GM12801 (cell line): ENCODE data around the gene CACNA2D3.

Source experiments
- CTCF ChIP-seq: IDR thresholded peaks from one replicate; pipeline ENCODE4 v1.5.1; 2011; ENCODE audit warnings: control low read depth; ENCODE audit not compliant: insufficient read length; ENCODE audit errors: extremely low read depth

Gene CACNA2D3

GRCh38 chr3:54344601-54345231 lies 222.4 kb downstream of the CACNA2D3 start:
- TF ChIP-seq CTCF, result no peak

DNA sequence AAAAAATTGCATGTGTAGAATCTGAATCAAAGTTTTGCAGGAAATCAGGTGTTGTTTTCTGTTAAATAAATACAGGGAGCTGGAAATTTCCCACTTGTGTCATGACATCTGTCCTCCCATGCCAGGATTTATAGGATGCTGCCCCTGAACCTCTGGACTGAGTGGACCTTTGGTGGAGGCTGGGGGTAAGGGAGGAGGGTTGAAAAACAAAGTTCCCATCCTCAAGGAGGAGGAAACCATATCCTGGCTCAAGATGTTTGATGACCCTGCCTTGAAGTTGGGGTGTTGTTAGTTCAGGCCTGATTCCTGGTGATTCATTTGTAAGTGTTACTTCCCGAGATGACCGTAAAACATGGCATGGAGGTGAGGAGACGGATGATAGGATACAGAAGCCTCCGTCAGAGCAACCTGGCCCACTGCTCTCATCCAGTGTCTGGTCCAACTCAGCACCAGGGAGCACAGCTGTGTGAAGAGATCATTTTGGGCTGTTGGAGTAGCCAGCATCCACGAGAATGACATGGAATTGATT lies 223.6 kb downstream of the CACNA2D3 start:
- no peak for TF ChIP-seq CTCF

DNA sequence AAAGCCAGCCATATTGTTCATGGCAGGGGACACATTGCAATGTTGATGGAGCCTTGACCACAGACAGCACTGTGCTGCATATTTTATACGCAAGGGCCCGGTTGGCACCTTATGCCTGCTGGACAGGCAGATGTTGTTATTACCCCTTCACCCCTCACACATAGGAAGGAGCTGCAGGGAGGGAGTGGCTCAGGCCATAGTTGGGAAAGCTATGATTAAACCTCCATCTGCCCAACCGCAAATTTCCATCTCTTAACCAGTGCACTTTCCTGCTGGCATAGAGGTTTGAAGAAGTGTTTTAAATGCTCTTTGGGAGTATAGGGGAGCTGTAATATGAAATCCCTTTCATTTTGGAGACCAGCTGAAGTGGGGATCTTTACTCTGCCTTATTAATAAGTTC lies 224.7 kb downstream of the CACNA2D3 start:
- no peak for TF ChIP-seq CTCF

DNA sequence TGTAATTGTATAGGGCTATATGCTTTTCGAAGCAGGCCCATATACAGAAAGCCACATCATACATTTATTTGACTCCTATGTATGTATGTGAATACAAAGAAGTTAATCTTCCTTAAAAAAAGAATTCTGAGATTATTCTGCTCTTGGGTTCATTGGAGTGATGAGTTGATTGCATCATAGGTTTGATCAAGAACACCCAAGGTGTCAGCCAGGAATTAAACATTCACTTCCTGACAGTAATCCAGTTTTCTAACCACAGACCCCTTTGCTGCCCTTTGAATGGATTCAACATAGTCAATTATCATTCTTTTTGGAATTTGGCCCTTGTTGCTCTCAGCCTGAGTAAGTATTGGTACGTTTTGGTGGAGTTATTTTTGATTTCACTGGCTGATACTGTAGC lies 225.6 kb downstream of the CACNA2D3 start:
- TF ChIP-seq CTCF, result no peak

- TF ChIP-seq CTCF, result no peak
Measured at GRCh38 chr3:54349231-54349652, 226.9 kb downstream of the CACNA2D3 start.

DNA sequence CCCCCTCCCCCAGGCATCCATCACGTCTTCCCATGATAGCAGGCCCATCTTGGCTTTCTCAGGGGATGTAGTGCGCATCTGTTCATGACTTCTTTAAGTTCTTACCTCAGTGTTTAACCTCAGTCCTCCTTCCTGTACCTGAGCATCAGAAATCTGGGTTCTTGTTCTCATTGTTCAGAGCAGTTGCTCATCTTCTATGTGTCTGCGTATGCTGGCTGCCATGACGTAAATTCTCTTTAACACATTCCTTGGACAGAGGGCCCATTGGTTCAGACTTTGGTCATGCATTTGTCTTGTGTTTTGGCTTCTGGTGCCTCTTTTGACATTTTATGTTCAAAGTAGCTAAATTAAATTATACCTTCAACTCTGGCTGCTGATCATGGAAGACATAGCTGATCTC lies 227.3 kb downstream of the CACNA2D3 start:
- no peak for TF ChIP-seq CTCF

- TF ChIP-seq CTCF, result no peak
Measured at GRCh38 chr3:54353546-54353945, 231.2 kb downstream of the CACNA2D3 start.
